GM10266 (cell line): Measurements from ENCODE around the gene EPN3.

Source experiments
- DNase-seq: peaks from one replicate; pipeline ENCODE4 v3.0.0; 2012; ENCODE audit errors: extremely low spot score
- CTCF ChIP-seq: IDR thresholded peaks from 2 replicates; pipeline ENCODE4 v1.5.1; 2012; ENCODE audit warnings: mild to moderate bottlenecking, low read depth; ENCODE audit not compliant: control insufficient read depth, insufficient read depth; ENCODE audit errors: missing control alignments

Gene EPN3

DNA sequence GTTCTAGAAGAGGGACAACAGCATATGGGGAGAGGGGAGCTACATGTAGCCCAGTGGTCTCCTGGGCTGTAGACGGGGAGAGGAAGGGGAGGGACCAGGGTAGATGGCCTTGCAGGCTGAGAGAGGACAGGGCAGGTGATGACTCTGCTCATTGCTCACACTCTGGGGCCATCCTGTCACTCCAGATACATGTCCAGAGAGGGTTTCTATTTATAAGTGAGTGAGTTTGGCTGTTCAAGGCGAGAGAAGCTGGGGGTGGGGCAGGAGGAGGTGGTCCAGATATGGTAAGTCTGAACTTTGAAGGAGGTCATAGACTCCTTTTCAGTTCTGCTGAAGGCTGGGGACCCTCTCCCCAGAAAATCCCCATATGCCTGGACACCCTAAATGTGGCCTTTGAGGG is 50.2 kb downstream of the EPN3 start:
- TF ChIP-seq CTCF = no peak
- no peak for DNase-seq

DNA sequence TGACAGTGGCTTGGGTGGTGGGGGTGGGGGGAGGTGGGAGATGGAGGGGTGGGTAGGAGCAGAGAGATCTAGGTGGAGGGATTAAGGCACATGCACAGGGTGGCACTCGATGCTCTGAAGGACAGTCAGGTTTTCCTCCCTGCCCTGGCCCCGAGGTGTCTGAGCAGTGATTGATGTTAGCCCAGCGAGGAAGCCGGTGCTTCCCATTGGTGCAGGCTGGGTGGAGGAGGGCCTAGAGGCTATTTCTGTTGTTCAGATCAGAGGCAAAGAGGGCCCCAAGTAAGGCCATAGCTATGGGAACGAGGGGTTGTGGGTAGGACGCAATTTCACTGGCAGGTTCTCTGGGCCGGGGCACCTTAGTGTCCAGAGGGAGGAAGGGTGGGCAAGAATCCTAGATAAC is 51.1 kb downstream of the EPN3 start:
- no peak for TF ChIP-seq CTCF
- DNase-seq = no peak

DNA sequence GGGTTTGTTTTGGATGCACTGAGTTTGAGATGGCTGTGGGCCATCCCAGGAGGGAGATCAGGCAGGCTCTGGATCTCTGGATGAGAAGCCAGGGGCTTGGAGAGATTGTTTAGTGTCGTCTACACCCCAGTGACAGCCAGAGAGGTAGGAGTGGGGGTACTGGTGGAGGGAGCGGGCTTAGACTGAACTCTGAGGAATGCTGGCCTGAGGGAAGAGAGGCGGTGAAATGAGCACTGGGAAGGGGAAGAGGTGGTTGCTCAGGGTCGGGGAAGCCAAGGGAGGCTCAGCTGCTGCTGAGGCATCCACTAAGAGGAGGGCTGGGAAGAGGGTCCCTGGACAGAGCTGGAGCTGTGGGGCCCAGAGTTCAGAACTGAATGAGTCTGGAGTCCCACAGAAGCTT is 51.6 kb downstream of the EPN3 start:
- no peak for DNase-seq
- no peak for TF ChIP-seq CTCF

DNA sequence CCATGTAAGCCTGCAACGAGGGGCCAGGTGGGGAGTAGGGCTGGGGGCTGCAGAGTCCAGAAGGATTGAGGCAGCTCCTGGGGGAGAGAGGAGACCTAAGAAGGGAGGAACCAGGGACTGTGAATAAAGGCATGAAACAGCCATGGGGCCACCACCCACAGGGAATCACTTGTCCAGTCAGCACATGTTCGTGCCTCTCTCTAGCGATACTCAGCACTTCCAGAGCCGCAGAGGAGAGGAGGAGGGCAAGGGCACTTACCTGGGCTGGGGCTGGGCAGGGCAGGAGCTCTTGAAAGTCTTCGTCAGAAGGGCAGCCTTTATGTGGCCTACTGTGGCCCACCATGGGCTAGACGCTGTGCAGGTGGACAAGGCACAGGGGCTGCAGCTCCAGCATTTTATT is 52.2 kb downstream of the EPN3 start:
- no peak for TF ChIP-seq CTCF
- no peak for DNase-seq

DNA sequence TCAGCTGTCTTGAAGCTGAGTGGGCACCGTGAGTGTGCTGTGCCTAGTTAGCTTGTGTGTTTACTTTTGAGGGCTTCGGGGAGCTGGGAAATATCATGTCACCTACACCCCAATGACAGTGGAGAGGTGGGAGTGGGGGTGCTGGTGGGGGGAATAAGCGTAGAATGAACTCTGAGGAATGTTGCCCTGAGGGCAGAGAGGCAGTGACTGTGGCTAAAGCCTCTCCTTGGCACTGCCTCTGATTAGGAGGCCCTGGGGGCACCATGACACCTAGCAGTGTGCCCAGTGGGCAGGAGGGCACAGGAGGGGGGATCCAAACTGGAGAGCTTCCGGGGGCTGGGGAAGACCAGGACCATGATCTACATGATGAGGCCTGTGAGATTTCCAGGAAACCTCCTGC is 52.8 kb downstream of the EPN3 start:
- TF ChIP-seq CTCF = no peak

GRCh38 chr17:50585891-50586290 is 53.4 kb downstream of the EPN3 start:
- DNase-seq = no peak
- TF ChIP-seq CTCF = no peak

More for the DNA sequence above, 52.8 kb downstream of the EPN3 start:
- no peak for DNase-seq

DNA sequence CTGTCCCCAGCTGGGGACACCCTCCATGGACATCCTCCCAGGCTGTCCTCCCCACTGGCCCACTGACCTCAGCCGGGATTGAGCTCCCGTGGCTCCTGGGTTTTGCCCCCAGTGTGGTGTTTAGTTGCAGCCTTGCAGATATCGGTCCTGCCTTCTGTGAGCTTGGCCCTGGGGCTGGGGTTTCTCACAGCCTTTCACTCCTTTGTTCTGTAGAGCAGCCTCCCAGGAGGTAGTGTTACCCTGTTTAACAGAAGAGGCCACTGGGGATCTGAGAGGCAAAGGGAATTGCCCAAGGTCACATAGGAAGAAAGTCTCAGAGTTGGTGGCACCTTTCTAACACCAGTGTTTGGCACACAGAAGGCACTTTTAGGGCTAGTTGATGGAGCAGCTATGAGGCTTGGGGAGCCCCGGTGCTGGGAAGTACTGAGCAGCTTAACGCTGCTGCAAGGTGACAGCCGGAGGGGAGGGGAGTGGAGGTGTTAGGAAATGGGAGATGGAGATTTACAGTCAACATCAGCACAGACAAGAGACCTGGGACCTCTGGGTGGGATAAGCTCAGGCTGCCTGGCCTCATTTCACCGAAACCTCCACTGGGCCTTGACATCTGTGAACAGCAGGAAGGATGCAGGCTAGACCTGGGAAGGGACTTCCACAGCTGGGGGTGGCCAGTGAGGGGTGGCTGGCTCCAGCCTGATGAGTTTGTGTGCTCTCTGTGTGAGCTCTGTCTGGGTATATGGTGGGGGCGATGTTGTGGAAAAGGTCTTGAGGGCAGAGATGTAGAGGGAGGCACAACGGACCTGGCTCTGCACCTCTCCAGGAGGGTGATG is 54.1 kb downstream of the EPN3 start:
- DNase-seq = no peak
- no peak for TF ChIP-seq CTCF
